Measurements from ENCODE around the gene MPZL3.

The MPZL3 gene

DNA sequence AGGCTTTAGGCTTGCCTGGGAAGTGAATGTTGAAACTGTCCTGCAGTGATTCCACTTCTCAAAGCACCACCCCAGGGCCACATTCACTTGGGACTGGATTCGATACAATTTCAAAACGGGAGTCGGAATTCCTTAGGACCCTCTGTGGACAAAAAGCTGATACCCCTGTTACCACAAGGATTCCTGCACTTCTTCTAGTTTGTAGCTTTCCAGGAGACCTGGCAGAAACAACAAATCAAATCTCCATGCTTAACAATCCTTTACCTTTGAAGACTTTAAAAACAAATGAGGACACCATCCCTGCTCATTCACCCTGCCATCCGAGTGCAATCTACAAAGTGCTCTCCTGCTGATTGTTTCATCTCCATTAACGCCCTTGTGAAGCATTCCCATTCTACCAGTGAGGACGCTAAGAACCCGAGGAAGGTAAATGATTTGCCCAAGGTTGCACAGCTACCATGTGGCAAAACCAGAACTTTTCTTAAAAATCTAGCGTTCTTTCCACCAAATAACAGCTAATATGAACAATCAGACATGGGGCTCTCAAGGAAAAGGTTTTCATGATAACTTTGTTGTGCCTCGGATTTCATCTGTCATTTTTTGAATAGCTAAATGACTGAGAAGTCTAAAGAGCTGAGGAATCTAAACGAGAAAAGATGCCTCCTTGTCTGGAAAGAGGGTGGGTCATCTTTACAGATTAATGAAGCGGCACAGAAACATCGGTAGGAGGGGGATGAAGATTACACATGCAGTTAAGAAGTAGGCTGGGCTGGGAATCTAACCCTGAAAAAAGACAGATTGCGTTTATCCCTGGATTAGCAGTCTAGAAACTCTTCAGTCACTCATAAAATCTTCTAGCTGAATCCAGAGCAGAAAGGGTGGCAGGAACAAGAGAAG is 12.7 kb upstream of the MPZL3 start:
- DNase-seq (ENCODE audit: low read depth in 2 of 2) = no peak

DNA sequence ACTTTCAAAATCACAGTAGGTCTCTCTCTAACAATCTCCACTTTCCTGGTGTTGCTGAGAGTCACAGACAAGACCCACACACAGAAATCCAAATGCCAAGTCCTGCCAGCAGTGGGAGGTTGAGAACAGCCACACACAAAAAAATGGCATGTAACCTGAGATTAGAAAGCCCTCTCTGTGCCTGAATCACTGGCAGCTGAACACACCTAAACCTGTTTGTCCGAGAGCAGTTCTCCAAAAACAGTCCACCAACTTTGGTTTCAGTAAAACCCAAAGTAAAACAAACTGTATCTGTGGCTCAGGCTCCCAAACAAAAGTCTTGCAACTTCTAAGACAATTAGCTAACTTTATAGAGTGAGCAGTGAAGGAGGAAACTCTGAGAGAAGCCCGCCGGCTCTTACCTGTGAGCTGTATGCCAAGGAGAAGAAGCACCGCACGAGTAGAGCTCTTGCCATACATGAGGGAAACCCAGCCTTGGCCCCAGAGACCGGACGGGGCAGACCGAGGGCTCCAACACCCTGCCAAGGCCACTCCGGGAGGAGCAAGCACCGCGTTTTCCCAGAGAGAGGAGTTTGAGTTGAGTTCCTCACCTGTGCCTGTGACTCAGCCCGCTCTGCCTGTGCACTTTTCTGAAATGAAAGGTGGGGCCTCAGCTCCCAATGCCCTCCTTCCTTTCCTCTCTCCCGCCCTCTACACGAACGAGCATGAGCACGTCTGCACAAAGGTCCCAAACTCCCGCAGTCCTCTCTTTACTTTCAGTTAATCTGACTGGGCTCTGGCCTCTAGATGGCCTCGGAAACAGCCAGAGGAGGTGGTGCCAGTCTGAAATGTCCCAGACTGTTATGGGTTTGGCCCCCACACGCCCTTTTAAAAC is 11.8 kb upstream of the MPZL3 start, which contains the start of gene MPZL2:
Gene MPZL2, minus strand, starts transcription at position 603 of the 874 bp plus-strand sequence. Its CDS starts 144 bp downstream, at position 459.
- DNase-seq (ENCODE audit: low read depth in 2 of 2) = no peak

DNA sequence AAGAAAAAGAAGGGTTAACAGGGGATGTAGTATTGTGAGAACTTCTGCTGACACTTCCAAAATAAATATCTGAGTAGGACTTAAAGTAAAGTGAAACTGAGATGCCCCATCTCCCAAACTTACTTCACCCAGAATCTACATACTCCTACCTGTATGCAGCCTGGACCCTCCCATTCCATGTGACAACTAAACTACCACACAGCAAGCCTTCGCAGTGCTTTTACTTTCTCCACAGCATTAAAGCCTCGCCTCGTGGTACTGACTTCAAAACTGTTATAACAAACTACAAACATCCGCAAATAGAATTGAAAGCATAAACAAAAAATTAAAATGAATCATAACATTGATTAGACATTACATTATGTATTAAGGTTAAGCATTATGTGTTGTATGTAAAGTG is 10.9 kb upstream of the MPZL3 start:
- DNase-seq (ENCODE audit: low read depth in 2 of 2) = no peak

DNA sequence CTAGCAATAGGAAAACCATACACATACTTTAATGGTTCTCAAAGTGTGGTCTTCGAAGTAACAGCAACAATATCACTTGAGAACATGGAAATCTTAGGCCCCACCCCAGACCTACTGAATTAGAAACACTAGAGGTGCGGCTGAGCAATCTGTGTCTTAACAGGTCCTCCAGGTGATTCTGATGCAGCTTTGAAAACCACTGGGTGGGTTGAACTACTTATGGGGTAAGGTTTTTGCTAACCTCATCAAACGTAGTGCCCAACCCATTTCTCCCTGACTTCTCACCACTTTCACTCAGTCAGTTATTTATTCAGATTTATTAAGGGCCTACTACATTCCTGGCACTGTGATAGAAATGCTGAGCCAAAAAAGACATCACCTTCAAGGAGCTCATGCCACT is 8.2 kb upstream of the MPZL3 start:
- no peak for DNase-seq (ENCODE audit: low read depth in 2 of 2)

DNA sequence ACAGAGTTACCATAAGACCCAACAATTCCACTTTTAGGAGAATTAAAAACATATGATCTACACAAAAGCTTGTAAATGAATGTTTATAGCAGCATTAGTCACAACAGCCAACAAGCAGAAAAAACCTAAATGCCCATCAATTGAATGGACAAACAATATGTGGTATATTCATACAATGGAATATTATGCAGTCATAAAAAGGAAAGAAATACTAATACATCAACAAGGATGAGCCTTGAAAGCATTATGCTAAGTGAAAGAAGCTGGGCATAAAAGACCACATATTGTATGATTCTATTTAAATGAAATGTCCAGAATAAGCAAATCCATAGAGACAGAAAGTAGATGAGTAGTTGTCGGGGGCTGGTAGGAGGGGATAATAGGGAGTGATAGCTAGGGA is 7.0 kb upstream of the MPZL3 start:
- DNase-seq (ENCODE audit: low read depth in 2 of 2) = no peak

DNA sequence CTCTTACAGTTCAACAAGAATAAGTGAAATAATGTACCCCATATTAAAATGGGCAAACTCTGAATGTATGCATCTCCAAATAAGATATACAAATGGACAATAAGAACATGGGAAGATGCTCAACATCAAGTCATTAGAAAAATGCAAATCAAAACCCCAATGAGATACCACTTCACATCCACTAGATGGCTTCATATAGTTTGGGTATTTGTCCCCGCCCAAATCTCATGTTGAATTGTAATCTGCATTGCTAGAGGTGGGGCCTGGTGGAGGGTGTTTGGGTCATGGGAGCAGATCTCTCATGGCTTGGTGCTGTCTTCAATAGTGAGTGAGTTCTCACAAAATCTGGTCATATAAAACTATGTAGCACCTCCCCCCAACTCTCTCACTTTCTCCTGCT is 6.2 kb upstream of the MPZL3 start:
- no peak for DNase-seq (ENCODE audit: low read depth in 2 of 2)

DNA sequence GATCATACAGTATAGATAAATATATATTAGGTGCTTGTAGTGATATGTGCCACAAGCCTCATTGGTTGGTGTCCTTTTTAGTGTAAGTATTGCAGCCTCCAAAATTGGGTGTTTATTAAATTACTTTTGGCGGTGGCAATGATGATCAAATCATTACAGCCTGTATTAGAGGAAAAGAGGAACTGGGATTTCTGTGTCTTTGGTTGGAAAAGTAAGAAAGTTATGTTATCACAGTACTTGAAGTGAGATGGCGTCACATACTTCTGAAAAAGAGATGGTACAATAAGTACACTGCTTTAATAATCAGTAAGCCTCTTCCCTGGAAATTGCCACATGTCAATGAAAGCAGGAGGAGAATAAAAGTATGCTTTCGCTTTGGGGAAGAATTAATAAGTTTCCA is 523 bp upstream of the MPZL3 start:
- DNase-seq (ENCODE audit: low read depth in 2 of 2) = no peak

DNA sequence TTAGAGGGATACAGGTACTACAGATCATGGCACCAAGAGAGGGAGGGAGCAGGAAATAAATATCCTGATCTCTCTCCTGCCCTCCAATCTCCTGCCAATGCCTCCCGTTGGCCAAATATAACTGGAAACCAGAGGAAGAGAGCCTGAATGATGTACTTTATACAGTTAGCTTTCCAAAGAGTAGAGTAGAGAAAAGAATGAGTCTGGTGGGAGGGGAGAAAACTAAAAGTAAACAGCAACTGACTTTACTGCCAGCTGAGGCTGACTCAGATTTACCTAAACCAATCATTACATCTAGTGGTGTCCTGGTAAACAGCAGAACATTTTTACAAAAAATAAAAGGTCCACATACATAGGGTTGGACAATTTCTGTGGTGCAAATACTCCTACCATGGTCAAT is 5.1 kb downstream of the MPZL3 start:
- no peak for DNase-seq (ENCODE audit: low read depth in 2 of 2)

DNA sequence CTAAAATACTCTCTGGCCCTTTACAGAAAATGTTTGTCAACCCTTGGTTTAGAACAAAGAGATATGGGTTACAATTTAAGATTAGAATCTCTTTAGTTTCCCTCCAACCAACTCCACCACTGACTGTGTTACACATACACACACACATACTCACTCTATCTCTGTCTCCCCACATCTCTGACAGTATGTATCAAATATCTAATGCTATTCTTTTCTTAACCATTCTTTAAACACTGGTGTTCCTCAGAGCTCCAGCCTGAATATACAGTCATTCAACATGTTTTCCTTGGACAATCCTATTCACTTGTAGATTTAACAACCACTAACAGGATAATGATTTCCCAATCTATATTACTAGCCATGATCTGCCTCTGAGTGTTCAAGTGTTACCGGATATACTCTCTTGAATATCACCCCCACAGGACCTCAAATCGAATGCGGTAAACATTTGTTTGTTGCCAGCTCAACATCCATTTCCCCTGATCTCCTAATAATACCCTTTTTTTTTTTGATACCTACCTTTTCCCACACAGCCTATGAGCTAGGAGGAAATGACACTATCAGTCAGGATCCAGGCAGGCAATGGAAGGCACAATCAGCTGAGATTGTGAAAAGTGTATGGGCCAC is 6.1 kb downstream of the MPZL3 start:
- no peak for DNase-seq (ENCODE audit: low read depth in 2 of 2)

DNA sequence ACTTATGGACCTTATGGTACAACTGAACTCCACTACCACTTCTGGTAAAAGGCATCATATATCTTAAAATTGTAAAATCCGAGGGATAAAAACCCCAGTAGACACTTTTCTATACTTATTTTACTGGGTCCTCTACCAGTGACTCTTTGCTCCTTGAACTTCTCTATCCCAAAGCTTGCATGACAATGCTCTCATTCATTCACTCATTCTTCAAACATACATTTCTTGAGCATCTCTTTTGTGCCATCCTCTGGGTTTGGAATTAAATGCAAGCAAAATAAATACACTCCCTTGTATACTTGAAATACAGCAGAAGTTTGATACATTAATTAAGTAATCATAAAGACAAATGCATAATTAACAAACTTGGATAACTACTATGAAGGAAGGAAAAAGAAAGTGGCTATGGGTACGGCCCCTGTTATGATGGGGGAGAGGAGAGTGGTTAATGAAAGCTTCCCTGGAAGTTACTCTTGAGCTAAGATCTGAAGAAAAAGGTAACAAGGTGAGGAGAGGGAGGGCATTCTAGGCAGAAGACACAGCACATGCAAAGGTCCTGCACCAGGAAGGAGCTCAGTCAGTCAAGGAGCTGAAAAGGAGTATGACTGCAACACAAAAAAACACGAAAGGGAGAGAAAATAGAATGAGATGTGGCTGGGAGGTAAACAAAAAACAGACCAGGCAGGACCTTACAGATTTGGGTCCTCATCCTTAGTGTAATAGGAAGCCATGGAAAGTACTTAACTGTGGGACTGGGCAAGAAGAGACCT is 8.0 kb downstream of the MPZL3 start:
- DNase-seq (ENCODE audit: low read depth in 2 of 2) = no peak

DNA sequence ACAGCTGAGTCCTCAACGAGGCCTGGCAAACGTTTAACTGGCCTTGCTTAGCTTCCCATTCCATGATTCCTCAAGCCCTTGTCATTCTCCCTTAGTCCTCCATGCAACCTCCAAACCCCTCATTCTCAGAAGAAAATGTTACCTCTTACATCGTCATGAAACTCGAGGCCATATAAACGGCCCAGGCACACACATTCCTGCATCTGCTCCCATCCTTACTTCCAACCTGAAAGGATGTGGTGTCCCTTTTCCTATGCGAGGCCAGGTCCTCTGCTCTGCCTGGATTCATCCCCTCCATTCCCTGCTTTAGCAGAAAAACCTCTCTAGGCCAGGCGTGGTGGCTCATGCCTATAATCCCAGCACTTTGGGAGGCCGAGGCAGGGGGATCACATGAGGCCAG is 9.0 kb downstream of the MPZL3 start:
- no peak for DNase-seq (ENCODE audit: low read depth in 2 of 2)

DNA sequence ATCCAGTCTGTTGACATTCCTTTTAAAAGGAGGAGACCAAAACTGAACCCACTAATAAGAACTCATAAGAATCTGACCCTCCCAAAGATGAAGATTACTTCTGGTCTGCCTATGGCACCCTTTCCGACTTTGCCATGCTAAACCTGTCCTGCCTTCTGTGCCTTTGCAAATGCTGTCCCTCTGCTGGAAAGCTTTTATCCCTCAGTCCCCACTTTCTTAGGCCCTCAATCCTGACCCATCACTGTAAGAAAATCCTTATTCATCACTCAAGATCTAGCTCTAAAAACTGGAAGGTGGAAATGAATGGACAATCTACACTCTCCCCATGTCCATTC is 10.4 kb downstream of the MPZL3 start:
- DNase-seq (ENCODE audit: low read depth in 2 of 2) = no peak

DNA sequence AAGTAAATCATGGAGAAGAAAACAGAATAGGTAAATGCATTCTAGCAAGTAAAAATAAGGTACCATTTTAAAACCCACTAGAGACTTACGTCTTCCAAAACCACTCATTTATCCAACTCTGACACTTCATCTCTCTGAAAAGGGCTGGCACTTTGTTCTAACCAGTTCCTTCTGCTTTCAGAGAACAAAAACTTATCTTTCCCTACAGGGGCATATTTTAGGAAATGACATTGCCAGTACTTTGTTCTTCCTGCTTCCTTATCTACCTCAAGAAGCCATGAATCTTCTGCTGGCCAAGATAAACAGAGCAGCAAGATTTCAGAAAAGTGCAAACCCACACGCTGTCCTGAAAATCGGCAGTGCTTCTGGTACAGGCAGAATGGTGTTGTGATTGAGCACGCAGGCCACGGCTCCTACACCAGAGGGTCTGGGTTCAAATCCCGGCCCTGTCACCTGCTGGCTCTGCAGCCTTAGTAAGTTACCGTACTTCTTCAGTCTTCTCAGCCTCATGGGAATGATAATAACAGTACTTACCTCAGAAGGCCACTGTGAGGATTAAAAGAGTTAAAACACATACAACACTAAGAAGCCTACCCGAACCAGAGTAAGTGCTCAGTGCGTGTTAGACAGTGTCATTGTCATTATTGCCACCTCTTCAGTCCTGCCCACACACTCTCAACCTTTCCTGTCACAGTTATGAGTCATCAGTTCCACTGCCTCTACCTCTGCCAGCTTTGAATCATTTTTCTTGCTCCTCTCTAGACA is 11.0 kb downstream of the MPZL3 start:
- peak in 1 of 2 donors; percentile 63 for DNase-seq (ENCODE audit: low read depth in 2 of 2)

DNA sequence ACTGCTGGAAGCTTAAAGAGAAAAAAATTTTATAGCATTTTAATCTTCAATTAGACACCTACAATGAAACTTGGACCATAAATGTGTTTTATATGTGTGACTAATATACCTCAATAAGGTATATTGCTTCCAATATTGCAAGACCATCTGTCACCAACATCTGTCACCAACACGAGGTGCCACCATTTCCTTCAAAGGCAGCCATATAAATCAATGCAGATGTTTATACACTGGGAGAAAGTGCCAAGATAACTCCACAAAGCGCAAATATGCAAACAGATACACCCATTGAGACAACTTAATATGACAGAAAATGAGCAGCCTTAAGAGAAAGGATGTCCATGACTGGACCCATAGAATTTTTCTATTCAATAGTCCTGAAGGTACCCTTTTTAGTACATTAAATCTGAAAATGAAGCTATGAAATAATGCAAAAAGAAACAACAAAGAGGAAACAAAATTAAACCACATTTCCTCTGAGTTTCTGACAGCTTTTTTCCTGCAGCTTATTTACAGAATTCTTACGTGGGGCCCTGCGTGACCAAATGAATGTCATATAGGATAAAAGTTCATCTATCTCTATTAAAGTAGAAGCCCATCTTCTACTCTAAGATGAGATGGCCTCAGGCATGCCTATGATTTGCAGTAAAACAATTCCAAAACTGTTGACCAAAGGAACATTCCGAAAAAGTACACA is 12.5 kb downstream of the MPZL3 start:
- DNase-seq (ENCODE audit: low read depth in 2 of 2) = no peak

DNA sequence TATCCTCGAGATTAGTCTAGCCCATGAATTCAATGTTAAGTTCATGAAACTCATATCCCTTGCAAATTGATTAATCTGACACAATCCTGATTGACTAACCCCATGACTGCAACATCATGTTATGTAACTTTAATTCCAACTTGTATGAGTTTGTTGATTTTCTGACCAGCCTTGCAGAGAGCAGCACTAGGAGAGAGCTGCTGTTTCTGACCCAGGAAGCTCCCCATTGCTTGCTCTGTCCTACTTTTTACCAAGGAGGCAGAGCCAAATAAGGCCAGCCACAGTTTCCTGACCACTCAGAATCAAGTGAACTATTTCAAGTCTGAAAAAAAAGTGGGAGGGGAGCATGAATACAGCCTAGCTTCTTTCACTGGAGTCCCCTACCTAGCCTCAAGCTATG is 13.2 kb downstream of the MPZL3 start:
- DNase-seq (ENCODE audit: low read depth in 2 of 2) = no peak

DNA sequence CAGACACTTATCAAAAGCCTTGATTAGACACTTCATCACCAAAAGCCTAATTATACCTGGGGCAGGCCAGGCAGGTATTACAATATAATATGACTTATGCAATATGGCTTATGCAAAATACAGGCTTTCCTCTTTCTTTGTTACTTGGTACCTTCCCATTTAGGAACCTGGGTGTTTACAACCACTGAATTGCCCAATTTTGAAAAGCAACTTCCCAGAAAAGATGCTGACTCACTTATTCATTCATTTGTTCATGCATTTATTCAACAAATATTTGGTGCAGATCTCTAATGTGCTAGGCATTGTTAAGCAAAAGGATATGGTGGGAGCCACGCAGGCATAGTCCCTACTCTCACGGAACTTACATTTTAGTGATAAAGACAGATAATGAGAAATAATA is 13.7 kb downstream of the MPZL3 start:
- DNase-seq (ENCODE audit: low read depth in 2 of 2) = no peak

DNA sequence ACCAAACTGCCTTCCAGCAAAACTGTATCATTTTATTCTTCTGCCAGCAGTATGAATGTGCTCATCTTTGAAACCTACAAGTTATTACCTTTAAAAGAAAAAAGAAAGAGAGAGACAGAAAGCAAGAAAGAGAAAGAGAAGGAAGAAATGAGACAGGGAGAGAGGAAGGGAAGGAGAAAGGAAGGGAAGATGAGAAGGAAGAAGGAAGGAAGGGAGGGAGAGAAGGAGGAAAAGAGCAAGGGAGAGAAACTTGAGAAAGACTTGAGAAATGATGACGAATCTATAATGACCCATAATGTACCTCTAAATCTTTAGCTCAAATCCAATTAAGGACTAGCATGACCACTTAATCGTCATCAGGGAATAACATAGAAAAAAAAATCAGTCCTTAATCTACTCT is 16.0 kb downstream of the MPZL3 start:
- no peak for DNase-seq (ENCODE audit: low read depth in 2 of 2)

DNA sequence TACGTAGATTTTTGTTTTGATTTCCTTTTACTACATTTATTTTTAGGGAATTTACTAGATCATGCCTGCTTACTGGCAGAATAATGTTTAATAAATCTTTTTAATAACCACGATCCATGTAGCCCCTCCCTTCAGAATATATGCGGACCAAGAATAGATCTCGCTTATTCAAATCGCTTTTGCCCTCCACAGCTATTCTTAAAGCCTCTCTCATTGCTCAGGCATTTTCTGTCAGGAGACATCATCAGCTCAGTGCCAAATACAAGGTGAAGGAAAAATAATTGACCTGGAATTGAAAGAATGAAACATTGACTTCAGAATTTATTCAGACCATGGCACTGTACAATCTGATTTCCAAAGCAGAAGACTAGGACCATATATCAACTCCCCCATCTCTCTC is 17.3 kb downstream of the MPZL3 start:
- DNase-seq (ENCODE audit: low read depth in 2 of 2) = no peak

DNA sequence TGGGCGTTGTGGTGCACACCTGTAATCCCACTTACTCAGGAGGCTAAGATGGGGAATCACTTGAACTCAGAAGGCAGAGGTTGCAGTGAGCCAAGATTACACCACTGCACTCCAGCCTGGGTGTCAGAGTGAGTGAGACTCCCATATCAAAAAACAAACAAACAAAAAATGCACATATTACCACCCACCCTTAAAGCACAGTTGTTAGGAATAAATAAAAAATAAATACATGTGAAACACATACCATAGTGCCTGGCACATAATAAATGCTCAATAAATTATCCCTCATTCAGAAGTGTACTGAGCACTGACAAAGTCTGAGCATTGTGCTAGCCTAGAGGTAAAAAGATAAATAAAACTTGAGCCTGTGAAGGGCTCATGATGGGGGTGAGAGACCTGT is 18.3 kb downstream of the MPZL3 start:
- DNase-seq (ENCODE audit: low read depth in 2 of 2) = no peak

DNA sequence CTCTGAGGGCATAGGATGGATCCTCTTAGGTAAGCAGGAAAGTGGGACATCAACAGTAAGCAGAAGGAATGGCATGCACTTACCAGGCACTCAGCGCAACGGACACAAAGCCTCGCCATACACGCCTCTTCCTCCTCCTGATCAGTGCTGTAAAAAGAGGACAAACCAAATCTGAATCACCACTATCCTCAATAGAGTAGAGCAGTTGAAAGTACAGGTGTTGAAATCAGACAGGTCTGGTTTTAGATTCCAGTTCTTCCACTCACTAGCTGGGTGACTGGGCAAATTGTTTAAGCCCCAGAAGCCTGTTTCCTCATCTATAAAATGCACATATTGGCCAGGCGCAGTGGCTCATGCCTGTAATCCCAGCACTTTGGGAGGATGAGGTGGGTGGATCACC is 18.8 kb downstream of the MPZL3 start:
- DNase-seq (ENCODE audit: low read depth in 2 of 2) = no peak

All from stimulated activated CD8-positive, alpha-beta memory T cell treated with anti-CD3 and anti-CD28 coated beads, Interleukin-15, amount 100 ng/mL, for 48 hours (primary cell).